ENCODE data around the gene SIMC1. TPM values are rescaled to one million over a fixed set of nuclear protein-coding genes. Genes with fewer than 3 reads are reported as not detected.

The SIMC1 gene
- total RNA-seq, 2 donors from 2014 or later: 15.9 to 57.9 TPM

- under 1% methylated on average over 76 of the region's 108 CpGs for WGBS
- intact Hi-C loops (cut with DNase I): no loop called here
- H3K4me3 ChIP-seq: peak within 1 kb of the TSS; percentile 63 to 65
- peak within 1 kb of the TSS; percentile 56 to 75 for H3K27ac ChIP-seq
- TF ChIP-seq POLR2A (IDR thresholded peaks at IDR 0.05) (peak; percentile 15), POLR2AphosphoS5 (IDR thresholded peaks at IDR 0.05) (no peak), CTCF (IDR thresholded peaks at IDR 0.05) (no peak)
- no peak for DNase-seq (ENCODE audit: low spot score)
- no peaks in the 10 kb centered on the region for H3K4me1 ChIP-seq (replicated peaks)
- no peaks in the 10 kb centered on the region for H3K27me3 ChIP-seq (replicated peaks; ENCODE audit: insufficient read depth)
- H3K9me3 ChIP-seq: no peaks in the 10 kb centered on the region
- no peaks in the 10 kb centered on the region for H3K36me3 ChIP-seq
Measured at GRCh38 chr5:176365351-176366231, 127.4 kb downstream of the SIMC1 start, which contains the start of gene ARL10. Gene ARL10, plus strand, starts transcription at chr5:176365487. Its CDS starts 77 bp downstream, at chr5:176365564.

GRCh38 chr5:176366232-176366894 lies 128.1 kb downstream of the SIMC1 start:
- intact Hi-C loops (cut with DNase I): no loop called here
- no peak for TF ChIP-seq CTCF (IDR thresholded peaks at IDR 0.05)
- WGBS: 37% methylated on average over 36 of the region's 38 CpGs
- Histone ChIP-seq H3K36me3 (no peaks in the 10 kb centered on the region), H3K4me3 (peak overlapping the region; percentile 63 to 65), H3K27ac (peak overlapping the region in 1 of 2 donors; percentile 75), H3K9me3 (no peaks in the 10 kb centered on the region), H3K27me3 (replicated peaks; ENCODE audit: insufficient read depth) (no peaks in the 10 kb centered on the region), H3K4me1 (replicated peaks) (no peaks in the 10 kb centered on the region)
- no peak for DNase-seq (ENCODE audit: low spot score)

GRCh38 chr5:176368726-176369125 lies 130.5 kb downstream of the SIMC1 start:
- TF ChIP-seq POLR2A (IDR thresholded peaks at IDR 0.05): no peak
- no peak for TF ChIP-seq POLR2AphosphoS5 (IDR thresholded peaks at IDR 0.05)
- TF ChIP-seq CTCF (IDR thresholded peaks at IDR 0.05): no peak
- Histone ChIP-seq H3K27ac (no peak overlapping the region), H3K9me3 (no peaks in the 10 kb centered on the region), H3K36me3 (no peaks in the 10 kb centered on the region), H3K4me3 (no peak overlapping the region), H3K4me1 (replicated peaks) (no peaks in the 10 kb centered on the region), H3K27me3 (replicated peaks; ENCODE audit: insufficient read depth) (no peaks in the 10 kb centered on the region)
- 93% methylated on average over 11 of the region's 13 CpGs for WGBS
- intact Hi-C loops (cut with DNase I): no loop called here
- no peak for DNase-seq (ENCODE audit: low spot score)

- Histone ChIP-seq H3K4me1 (replicated peaks) (no peaks in the 10 kb centered on the region), H3K27ac (no peak overlapping the region), H3K9me3 (no peaks in the 10 kb centered on the region), H3K36me3 (no peaks in the 10 kb centered on the region), H3K4me3 (no peak overlapping the region), H3K27me3 (replicated peaks; ENCODE audit: insufficient read depth) (no peaks in the 10 kb centered on the region)
- 80% methylated on average over 8 of the region's 8 CpGs for WGBS
- TF ChIP-seq POLR2A (IDR thresholded peaks at IDR 0.05) (no peak), POLR2AphosphoS5 (IDR thresholded peaks at IDR 0.05) (no peak), CTCF (IDR thresholded peaks at IDR 0.05) (no peak)
- intact Hi-C loops (cut with DNase I): no loop called here
- DNase-seq (ENCODE audit: low spot score): no peak
Measured at GRCh38 chr5:176369934-176370711, 131.9 kb downstream of the SIMC1 start.

Data from prostate gland (tissue), 2 donors.